Stimulated activated CD4-positive, alpha-beta T cell treated with anti-CD3 and anti-CD28 coated beads, TNF-alpha, amount 100 ng/mL, for 24 hours (primary cell): ENCODE measurements around the gene RWDD1.

ENCODE experiments used
- DNase-seq, 3 experiments: peaks; one replicate each; pipeline ENCODE4 v3.0.0-alpha.2; 2020; ENCODE audit warnings: low read depth in 3 of 3

Gene RWDD1

DNA sequence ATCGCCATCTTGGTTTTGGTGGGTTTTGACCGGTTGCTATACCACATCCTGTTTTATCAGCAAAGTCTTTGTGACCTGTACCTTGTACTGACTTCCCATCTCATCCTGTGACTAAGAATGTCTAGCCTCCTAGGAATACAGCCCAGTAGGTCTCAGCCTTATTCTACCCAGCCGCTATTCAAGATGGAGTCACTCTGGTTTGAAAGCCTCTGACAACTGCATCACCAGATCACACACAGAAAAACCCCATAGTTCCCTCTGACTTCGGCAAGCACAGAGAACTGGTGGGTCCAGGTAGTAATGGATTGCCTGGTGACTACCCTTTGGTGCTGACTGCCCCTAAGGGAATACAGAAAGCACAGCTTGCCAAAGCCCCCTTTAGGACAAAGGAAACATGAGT lies 34.6 kb downstream of the RWDD1 start:
- DNase-seq: no peak

DNA sequence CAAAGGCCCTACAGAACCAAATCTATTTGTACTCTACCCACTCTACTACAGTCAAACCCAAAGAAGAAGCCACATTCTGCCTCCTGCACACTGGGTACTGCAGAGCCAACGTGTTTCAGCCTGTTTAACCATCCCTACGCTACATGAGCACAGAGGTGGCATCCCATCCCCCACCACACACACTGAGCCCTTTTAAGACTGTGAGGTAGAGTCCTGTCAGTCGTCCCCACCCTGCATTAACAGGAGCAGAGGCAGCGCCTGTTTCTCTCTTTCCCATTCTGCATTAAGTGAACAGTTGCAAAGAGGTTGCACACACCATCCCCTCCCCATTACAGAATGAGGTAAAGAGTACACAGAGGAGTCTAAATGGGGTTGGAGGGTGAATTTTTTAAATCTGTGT lies 39.8 kb downstream of the RWDD1 start:
- no peak for DNase-seq

DNA sequence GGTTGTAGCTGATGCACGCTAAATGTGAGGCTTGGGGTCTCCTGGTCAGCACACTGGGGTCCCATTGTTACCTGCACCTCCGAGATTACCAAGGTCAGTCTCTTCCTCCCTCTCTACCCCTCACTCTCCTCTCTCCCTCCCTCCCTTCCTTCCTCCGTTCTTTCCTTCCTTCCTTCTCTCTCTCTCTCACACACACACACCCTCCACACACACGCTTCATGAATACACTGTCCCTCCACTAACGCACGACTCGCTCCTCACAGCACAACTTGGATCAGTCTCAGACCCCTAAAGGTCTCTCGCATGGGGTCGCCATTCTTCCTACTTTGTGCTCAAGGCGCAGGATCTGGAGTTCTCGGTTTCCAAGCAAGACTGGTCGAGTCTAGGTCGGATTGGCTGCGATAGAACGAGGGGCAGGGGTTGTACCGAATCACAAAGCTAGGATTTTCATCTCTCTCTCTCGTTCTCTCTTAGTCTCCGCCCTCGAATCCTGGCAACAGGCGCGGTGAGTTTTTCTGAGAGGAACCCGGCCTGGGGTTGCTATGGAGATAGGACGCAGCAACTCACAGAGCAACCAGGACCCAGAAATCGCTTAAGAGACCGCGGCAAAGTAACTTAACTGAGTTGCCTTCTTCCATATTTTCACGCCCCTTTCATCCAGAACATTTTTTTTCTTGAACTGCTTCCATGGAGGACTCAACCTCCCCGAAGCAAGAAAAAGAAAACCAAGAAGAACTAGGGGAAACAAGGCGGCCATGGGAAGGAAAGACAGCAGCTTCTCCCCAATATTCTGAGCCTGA lies 44.8 kb downstream of the RWDD1 start, which contains the start of gene RSPH4A:
Gene RSPH4A, plus strand, starts transcription at position 543 of the 800 bp plus-strand sequence. Its CDS starts 145 bp downstream, at position 688.
- peak; percentile 33 to 63 (median 50) for DNase-seq

DNA sequence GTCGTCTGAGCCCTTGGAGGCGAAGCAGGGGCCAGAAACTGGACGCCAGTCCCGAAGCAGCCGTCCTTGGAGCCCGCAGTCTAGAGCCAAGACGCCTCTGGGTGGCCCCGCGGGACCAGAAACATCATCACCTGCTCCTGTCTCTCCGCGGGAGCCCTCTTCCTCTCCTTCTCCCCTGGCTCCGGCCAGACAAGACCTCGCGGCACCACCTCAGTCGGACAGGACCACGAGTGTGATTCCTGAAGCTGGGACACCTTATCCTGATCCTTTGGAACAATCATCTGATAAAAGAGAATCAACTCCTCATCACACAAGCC lies 45.4 kb downstream of the RWDD1 start:
- DNase-seq: peak in 1 of 3 experiments; percentile 8

DNA sequence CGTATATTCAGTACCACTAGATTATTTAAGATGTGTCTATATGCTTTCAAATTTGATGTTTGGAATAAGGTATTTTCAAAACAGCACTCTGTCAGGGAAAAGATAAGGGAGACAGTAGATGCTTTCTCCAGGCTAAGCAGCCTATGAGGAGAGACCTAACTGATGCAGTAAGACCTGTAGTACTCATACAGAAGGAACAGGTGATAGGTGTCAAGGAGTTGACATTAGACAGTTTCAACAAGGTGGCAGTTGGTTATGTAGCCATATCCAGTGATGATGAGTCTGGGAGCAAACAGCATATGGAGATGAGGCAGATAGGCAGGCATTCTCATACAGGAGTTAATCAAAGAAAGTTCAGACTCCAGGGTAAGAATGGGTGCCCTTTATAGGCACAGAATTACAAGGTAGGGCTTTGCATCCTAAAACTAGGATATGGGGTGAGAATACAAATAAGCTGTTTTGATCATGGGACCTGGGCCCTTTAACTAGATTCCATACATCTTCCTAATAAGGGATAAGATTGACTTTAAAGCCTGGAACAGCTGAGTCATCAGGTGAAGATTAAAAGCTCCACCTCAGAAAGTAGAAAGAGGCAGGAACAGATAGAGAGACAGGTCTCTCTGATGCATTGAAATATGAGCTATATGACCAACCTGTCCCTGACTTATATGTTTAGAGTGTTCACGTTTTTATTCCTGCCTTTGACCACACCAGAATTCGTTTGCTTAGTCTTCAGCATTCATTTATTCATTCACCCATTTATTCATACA lies 52.9 kb downstream of the RWDD1 start:
- no peak for DNase-seq

DNA sequence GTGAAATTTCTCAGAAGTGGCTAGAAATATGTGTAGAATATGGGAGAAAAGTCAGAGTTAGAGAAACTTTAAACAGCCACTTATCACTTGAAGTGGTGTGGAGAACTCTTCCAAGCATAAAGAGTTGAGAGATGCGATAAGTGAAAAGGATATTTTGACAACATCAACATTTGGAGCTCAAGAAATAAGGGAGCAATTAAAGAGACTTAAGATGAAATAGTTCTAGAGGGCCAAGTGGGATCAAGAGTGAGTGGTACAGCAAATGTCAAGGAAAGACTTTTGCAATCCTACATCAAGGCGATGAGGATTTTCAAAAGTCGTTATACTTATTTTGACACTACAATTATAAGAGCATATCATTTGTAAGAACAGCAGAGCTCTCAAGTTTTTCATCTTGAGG lies 54.6 kb downstream of the RWDD1 start:
- no peak for DNase-seq

DNA sequence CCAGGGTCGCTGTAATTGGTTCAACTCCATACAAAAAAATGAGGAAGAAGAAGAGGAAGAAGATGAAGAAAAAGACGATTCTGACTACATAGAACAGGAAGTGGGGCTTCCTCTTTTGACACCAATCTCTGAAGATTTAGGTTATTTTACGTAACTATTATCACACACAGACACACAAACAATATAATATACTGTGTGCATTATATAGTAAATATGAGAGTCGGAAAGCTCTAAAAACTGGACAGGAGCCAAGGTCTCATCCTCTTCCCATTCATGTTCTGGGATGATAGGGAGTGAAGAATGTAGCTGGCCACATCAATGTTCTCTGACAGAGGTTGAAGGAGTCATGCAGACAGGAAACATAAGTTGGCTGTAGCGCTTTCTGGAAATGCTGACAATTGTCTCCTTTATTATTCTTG lies 58.3 kb downstream of the RWDD1 start:
- no peak for DNase-seq

DNA sequence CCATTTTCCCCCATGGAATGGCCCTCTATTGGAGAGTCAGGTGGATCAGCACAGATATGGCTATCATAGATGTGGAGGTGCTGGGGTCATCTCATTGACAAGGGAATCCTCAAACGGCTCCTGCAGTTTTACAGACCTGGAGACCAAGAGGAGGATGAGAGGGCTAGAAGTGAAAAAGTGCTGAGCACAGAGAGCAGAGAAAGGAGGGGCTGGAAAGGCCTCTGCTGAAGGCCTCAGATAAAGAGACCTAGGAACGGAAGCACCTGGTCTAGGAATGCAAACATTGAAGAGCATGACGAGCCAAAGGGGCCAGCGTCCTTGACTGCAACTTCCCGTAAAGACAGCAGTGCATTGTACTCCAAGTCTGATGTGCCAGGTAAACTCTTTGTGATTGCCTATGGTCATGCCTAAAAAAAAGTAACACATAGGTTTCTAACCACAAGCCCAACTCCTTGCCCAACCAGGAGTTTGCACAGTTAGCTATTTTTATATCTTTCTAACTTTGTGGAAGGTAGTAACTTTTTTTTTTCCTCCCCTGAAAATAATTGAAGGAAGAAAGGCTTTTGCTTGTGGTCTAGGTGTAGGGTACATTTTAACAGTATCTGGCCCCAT lies 60.2 kb downstream of the RWDD1 start:
- DNase-seq: no peak

DNA sequence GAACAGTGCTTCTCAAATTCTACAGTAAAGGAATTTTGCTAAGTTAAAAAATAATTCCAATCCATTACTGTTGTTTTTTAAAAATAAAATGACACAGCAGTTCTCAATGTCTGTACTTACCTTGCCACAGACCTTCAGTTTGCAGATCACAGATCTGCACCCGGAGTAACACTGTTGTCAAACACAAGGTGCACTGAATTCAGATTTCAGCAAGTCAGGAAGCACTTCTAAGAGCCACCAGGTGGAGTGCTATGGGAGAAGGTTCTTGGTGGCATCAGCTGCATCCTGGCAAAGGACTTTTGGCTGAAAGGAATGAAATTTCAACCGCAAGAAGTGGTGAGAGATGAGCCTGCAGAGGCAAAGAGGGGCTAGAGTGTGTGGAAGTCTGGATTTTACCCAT lies 62.4 kb downstream of the RWDD1 start:
- no peak for DNase-seq
